G401 (cell line): ENCODE results near the gene MKNK1. TPM values are rescaled to one million over a fixed set of nuclear protein-coding genes. Genes with fewer than 3 reads are reported as not detected.
"Not testable (repeated sequence)": the region's sequence is repeated elsewhere in the genome, so short reads cannot be mapped to it uniquely, and the experiment has no call there.

Experiments
- DNase-seq: peaks from one replicate; pipeline ENCODE4 v3.0.0-alpha.2; 2015; ENCODE audit warnings: low spot score
- in situ Hi-C: cut with HindIII; loops from 2 replicates; pipeline ENCODE4 v1.10.0; 2016; ENCODE audit warnings: low sequenced_read_pairs, mixed read lengths
- total RNA-seq: library from RNA; depleted of rRNA; stranded (reverse); fragments of >200 nt; shearing (Covaris generic); gene quantifications from 2 replicates; pipeline ENCODE4 v1.2.3, GENCODE V29; 2014; rRNA removed

Gene MKNK1
- total RNA-seq: 21.4 and 34.5 TPM in 2 replicates

GRCh38 chr1:46603858-46604549, at the start of gene MKNK1:
MKNK1 (minus strand) TSS chr1:46604268; CDS start chr1:46583327, 20,941 bp downstream.
- peak; percentile 98 for DNase-seq
- in situ Hi-C loops: no loop called here

GRCh38 chr1:46653405-46653958, 49.4 kb upstream of the MKNK1 start:
- DNase-seq: no peak
- in situ Hi-C loops: no loop called here

GRCh38 chr1:46652321-46653100, 48.4 kb upstream of the MKNK1 start:
- in situ Hi-C loops: no loop called here

GRCh38 chr1:46651152-46651551, 47.1 kb upstream of the MKNK1 start:
- in situ Hi-C loops: not testable (repeated sequence)

More at GRCh38 chr1:46652321-46653100, 48.4 kb upstream of the MKNK1 start:
- no peak for DNase-seq

GRCh38 chr1:46650491-46650890, 46.4 kb upstream of the MKNK1 start:
- DNase-seq: no peak
- in situ Hi-C loops: no loop called here

More at GRCh38 chr1:46651152-46651551, 47.1 kb upstream of the MKNK1 start:
- DNase-seq: not testable (repeated sequence)

GRCh38 chr1:46649764-46650163, 45.7 kb upstream of the MKNK1 start:
- no peak for DNase-seq
- in situ Hi-C loops: no loop called here

- no peak for DNase-seq
- in situ Hi-C loops: no loop called here
Measured at GRCh38 chr1:46647611-46648010, 43.5 kb upstream of the MKNK1 start.

GRCh38 chr1:46646844-46647243, 42.8 kb upstream of the MKNK1 start:
- DNase-seq: no peak
- in situ Hi-C loops: no loop called here

- in situ Hi-C loops: no loop called here
Measured at GRCh38 chr1:46646331-46646730, 42.3 kb upstream of the MKNK1 start.

GRCh38 chr1:46645815-46646214, 41.7 kb upstream of the MKNK1 start:
- DNase-seq: no peak
- in situ Hi-C loops: no loop called here

More at GRCh38 chr1:46646331-46646730, 42.3 kb upstream of the MKNK1 start:
- DNase-seq: no peak

GRCh38 chr1:46643368-46643775, 39.3 kb upstream of the MKNK1 start:
- peak; percentile 84 for DNase-seq
- in situ Hi-C loops: no loop called here

- in situ Hi-C loops: no loop called here
- peak; percentile 74 for DNase-seq
Measured at GRCh38 chr1:46642115-46642680, 38.1 kb upstream of the MKNK1 start.

- in situ Hi-C loops: no loop called here
- DNase-seq: no peak
Measured at GRCh38 chr1:46639547-46639946, 35.5 kb upstream of the MKNK1 start.

- in situ Hi-C loops: no loop called here
- DNase-seq: no peak
Measured at GRCh38 chr1:46638921-46639320, 34.9 kb upstream of the MKNK1 start.

GRCh38 chr1:46637444-46638083, 33.5 kb upstream of the MKNK1 start:
- DNase-seq: peak; percentile 54
- in situ Hi-C loops: no loop called here

GRCh38 chr1:46635205-46635604, 31.1 kb upstream of the MKNK1 start:
- DNase-seq: no peak
- in situ Hi-C loops: no loop called here

- no peak for DNase-seq
- in situ Hi-C loops: no loop called here
Measured at GRCh38 chr1:46630719-46631118, 26.7 kb upstream of the MKNK1 start.

- DNase-seq: no peak
- in situ Hi-C loops: no loop called here
Measured at GRCh38 chr1:46623743-46624644, 19.9 kb upstream of the MKNK1 start.
